A549 (cell line): Measurements from ENCODE around the gene SFXN1.

Source experiments
- CTCF ChIP-seq: fragments of >200 bp; sonication (Bioruptor Twin); formaldehyde crosslinking; IDR thresholded peaks from 3 replicates; pipeline ENCODE4 v1.5.1; 2016
- ELK1 ChIP-seq: fragments of 150-350 bp; IDR thresholded peaks from 2 replicates; pipeline ENCODE4 v1.6.1; 2014; ENCODE audit warnings: low read depth, mild to moderate bottlenecking, low read length
- EP300 ChIP-seq, 2 experiments: fragments of >200 bp; sonication (Bioruptor Twin); formaldehyde crosslinking; IDR thresholded peaks; 2 replicates in 1 of 2; 3 replicates in 1 of 2; pipeline ENCODE4 v1.6.1; 2016 to 2017
- FOXS1 ChIP-seq: fragments of 250-450 bp; sonication (Bioruptor Pico); IDR thresholded peaks from 2 replicates; pipeline ENCODE4 v1.5.0; 2020; ENCODE audit warnings: mild to moderate bottlenecking, moderate library complexity
- HMGXB4 ChIP-seq: fragments of 250-450 bp; sonication (Bioruptor Pico); IDR thresholded peaks from 2 replicates; pipeline ENCODE4 v1.5.0; 2021; ENCODE audit warnings: mild to moderate bottlenecking, moderate library complexity, borderline replicate concordance
- KDM1A ChIP-seq: fragments of 200-600 bp; sonication (generic); IDR thresholded peaks from 2 replicates; pipeline ENCODE4 v1.6.1; 2016; ENCODE audit warnings: low read depth, mild to moderate bottlenecking
- KDM5A ChIP-seq: fragments of 200-600 bp; sonication (generic); IDR thresholded peaks from 2 replicates; pipeline ENCODE4 v1.6.1; 2016; ENCODE audit warnings: antibody characterized with exemption, mild to moderate bottlenecking
- MYC ChIP-seq: IDR thresholded peaks from 2 replicates; pipeline ENCODE4 v1.6.1; 2012; ENCODE audit warnings: mild to moderate bottlenecking, inconsistent platforms, low read length, improper control_type of control experiment, borderline replicate concordance
- POLR2AphosphoS2 ChIP-seq: conservative IDR thresholded peaks from 2 replicates; pipeline ENCODE4 v1.6.1; 2012; ENCODE audit warnings: low read length, improper control_type of control experiment, inconsistent platforms
- TF ChIP-seq, protein P1 (sequence below): fragments of 200-600 bp; sonication (generic); IDR thresholded peaks from 2 replicates; pipeline ENCODE4 v1.6.1; 2016; ENCODE audit warnings: antibody characterized with exemption, mild to moderate bottlenecking, moderate library complexity
- TF ChIP-seq, protein P2 (sequence below): IDR thresholded peaks from 2 replicates; pipeline ENCODE4 v1.6.1; 2012

GRCh38 chr5:175548626-175549311 is 70.4 kb downstream of the SFXN1 start:
- TF ChIP-seq KDM5A, result no peak
- TF ChIP-seq, protein P1, sequence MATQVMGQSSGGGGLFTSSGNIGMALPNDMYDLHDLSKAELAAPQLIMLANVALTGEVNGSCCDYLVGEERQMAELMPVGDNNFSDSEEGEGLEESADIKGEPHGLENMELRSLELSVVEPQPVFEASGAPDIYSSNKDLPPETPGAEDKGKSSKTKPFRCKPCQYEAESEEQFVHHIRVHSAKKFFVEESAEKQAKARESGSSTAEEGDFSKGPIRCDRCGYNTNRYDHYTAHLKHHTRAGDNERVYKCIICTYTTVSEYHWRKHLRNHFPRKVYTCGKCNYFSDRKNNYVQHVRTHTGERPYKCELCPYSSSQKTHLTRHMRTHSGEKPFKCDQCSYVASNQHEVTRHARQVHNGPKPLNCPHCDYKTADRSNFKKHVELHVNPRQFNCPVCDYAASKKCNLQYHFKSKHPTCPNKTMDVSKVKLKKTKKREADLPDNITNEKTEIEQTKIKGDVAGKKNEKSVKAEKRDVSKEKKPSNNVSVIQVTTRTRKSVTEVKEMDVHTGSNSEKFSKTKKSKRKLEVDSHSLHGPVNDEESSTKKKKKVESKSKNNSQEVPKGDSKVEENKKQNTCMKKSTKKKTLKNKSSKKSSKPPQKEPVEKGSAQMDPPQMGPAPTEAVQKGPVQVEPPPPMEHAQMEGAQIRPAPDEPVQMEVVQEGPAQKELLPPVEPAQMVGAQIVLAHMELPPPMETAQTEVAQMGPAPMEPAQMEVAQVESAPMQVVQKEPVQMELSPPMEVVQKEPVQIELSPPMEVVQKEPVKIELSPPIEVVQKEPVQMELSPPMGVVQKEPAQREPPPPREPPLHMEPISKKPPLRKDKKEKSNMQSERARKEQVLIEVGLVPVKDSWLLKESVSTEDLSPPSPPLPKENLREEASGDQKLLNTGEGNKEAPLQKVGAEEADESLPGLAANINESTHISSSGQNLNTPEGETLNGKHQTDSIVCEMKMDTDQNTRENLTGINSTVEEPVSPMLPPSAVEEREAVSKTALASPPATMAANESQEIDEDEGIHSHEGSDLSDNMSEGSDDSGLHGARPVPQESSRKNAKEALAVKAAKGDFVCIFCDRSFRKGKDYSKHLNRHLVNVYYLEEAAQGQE, result no peak
- TF ChIP-seq CTCF, result no peak
- no peak for TF ChIP-seq EP300 (IDR thresholded peaks at IDR 0.05)
- TF ChIP-seq, protein P2, sequence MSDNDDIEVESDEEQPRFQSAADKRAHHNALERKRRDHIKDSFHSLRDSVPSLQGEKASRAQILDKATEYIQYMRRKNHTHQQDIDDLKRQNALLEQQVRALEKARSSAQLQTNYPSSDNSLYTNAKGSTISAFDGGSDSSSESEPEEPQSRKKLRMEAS, result no peak
- no peak for TF ChIP-seq POLR2AphosphoS2
- TF ChIP-seq KDM1A, result no peak
- TF ChIP-seq ELK1, result no peak
- TF ChIP-seq MYC, result no peak
- no peak for TF ChIP-seq FOXS1 (CRISPR knock-in tag)
- TF ChIP-seq HMGXB4, result no peak
